GM23338 (cell line): ENCODE data around the gene PCSK5. TPM values are rescaled to one million over a fixed set of nuclear protein-coding genes. Genes with fewer than 3 reads are reported as not detected.

ENCODE experiments used
- ATAC-seq: fragments of 200-7000 bp; cut with Tn5 transposase; 3 replicates; pipeline ENCODE4 v1.9.1; 2020
- DNase-seq: peaks from one replicate; pipeline ENCODE4 v3.0.0-alpha.2; 2015; ENCODE audit warnings: low spot score
- H2AFZ ChIP-seq: fragments of 200-600 bp; sonication (generic); 2 replicates; pipeline ENCODE4 v1.8.0; 2016; ENCODE audit warnings: antibody characterized with exemption, mild to moderate bottlenecking, moderate library complexity
- H3F3A ChIP-seq: fragments of 200-600 bp; sonication (generic); replicated peaks from 2 replicates; pipeline ENCODE4 v1.8.0; 2017; ENCODE audit warnings: antibody characterized with exemption, mixed run types, low read depth
- H3K27ac ChIP-seq: fragments of 200-600 bp; sonication (generic); 2 replicates; pipeline ENCODE4 v1.6.1; 2016; ENCODE audit warnings: low read depth
- H3K27me3 ChIP-seq: fragments of 200-600 bp; sonication (generic); 2 replicates; pipeline ENCODE4 v1.8.0; 2016; ENCODE audit warnings: mild to moderate bottlenecking, mixed run types, moderate library complexity; ENCODE audit not compliant: insufficient read depth
- H3K36me3 ChIP-seq: fragments of 200-600 bp; sonication (generic); 2 replicates; pipeline ENCODE4 v1.8.0; 2016; ENCODE audit warnings: mild to moderate bottlenecking; ENCODE audit not compliant: insufficient read depth
- H3K4me1 ChIP-seq: fragments of 200-600 bp; sonication (generic); 2 replicates; pipeline ENCODE4 v1.8.0; 2016; ENCODE audit warnings: mild to moderate bottlenecking, moderate library complexity; ENCODE audit not compliant: insufficient read depth
- H3K4me2 ChIP-seq: fragments of 200-600 bp; sonication (generic); 2 replicates; pipeline ENCODE4 v1.7.1; 2017; ENCODE audit warnings: mixed run types
- H3K4me3 ChIP-seq: fragments of 200-600 bp; sonication (generic); 2 replicates; pipeline ENCODE4 v1.6.1; 2016; ENCODE audit warnings: mixed run types
- H3K79me2 ChIP-seq: fragments of 200-600 bp; sonication (generic); replicated peaks from 2 replicates; pipeline ENCODE4 v1.8.0; 2017; ENCODE audit warnings: mild to moderate bottlenecking; ENCODE audit not compliant: insufficient read depth
- H3K9me2 ChIP-seq: fragments of 200-600 bp; sonication (generic); 2 replicates; pipeline ENCODE4 v1.8.0; 2017; ENCODE audit not compliant: insufficient read depth
- H4K20me1 ChIP-seq: fragments of 200-600 bp; sonication (generic); replicated peaks from 2 replicates; pipeline ENCODE4 v1.8.0; 2017; ENCODE audit warnings: mild to moderate bottlenecking; ENCODE audit not compliant: insufficient read depth
- H3K27ac Mint-ChIP-seq: 2 replicates; pipeline ENCODE4 v1.8.0; 2020; ENCODE audit warnings: inconsistent platforms, mild to moderate bottlenecking, moderate library complexity, mixed read lengths
- H3K27me3 Mint-ChIP-seq: 3 replicates; pipeline ENCODE4 v1.8.0; 2022; ENCODE audit warnings: low read depth, mild to moderate bottlenecking, moderate library complexity, mixed read lengths, inconsistent platforms; ENCODE audit not compliant: insufficient read depth, poor library complexity
- H3K36me3 Mint-ChIP-seq: 3 replicates; pipeline ENCODE4 v1.8.0; 2021; ENCODE audit warnings: low read depth, mild to moderate bottlenecking, inconsistent platforms, moderate library complexity, mixed read lengths
- H3K4me1 Mint-ChIP-seq: 3 replicates; pipeline ENCODE4 v1.8.0; 2020; ENCODE audit warnings: mild to moderate bottlenecking, inconsistent platforms, mixed read lengths
- H3K4me3 Mint-ChIP-seq: 3 replicates; pipeline ENCODE4 v1.8.0; 2021; ENCODE audit warnings: moderate library complexity, mild to moderate bottlenecking, inconsistent platforms, mixed read lengths
- H3K9me3 Mint-ChIP-seq: 3 replicates; pipeline ENCODE4 v1.8.0; 2020; ENCODE audit warnings: moderate library complexity, mild to moderate bottlenecking, inconsistent platforms, mixed read lengths
- EZH2 ChIP-seq: fragments of 200-600 bp; sonication (generic); IDR thresholded peaks from one replicate; pipeline ENCODE4 v1.8.0; 2017; ENCODE audit warnings: antibody characterized with exemption, mild to moderate bottlenecking, low read depth; ENCODE audit not compliant: unreplicated experiment
- JUNB ChIP-seq: IDR thresholded peaks from one replicate; pipeline ENCODE4 v1.6.1; 2016; ENCODE audit warnings: antibody characterized with exemption; ENCODE audit not compliant: unreplicated experiment
- polyA plus RNA-seq: library from polyadenylated mRNA; unstranded; fragments of >200 nt; fragmentation: Nextera tagmentation; extraction: Ambion mirVana; gene quantifications from 2 replicates; pipeline ENCODE4 v1.2.1, GENCODE V29; 2016
- total RNA-seq: library from RNA; depleted of rRNA; stranded (reverse); fragments of >200 nt; shearing (Covaris generic); gene quantifications from 2 replicates; pipeline ENCODE4 v1.2.3, GENCODE V29; 2014
- TF ChIP-seq, protein P1 (sequence below): fragments of 250-450 bp; sonication (Bioruptor Pico); IDR thresholded peaks from 2 replicates; pipeline ENCODE4 v1.5.0; 2020; ENCODE audit warnings: mild to moderate bottlenecking, moderate library complexity
- TF ChIP-seq, protein P2 (sequence below), 2 experiments: fragments of 200-600 bp in 1 of 2; sonication (generic) in 1 of 2; conservative IDR thresholded peaks; 2 replicates each; pipeline versions ENCODE4 v1.5.1 to v1.6.1; 2016 to 2017; ENCODE audit warnings: antibody characterized with exemption in 2 of 2, low read depth in 2 of 2, mild to moderate bottlenecking in 2 of 2, moderate library complexity in 1 of 2
- TF ChIP-seq, protein P3 (sequence below): IDR thresholded peaks from 2 replicates; pipeline ENCODE4 v1.6.1; 2016; ENCODE audit warnings: antibody characterized with exemption

The PCSK5 gene
- total and polyA plus RNA-seq, 2 experiments from 2014 or later: 12.3 to 34.8 TPM

DNA sequence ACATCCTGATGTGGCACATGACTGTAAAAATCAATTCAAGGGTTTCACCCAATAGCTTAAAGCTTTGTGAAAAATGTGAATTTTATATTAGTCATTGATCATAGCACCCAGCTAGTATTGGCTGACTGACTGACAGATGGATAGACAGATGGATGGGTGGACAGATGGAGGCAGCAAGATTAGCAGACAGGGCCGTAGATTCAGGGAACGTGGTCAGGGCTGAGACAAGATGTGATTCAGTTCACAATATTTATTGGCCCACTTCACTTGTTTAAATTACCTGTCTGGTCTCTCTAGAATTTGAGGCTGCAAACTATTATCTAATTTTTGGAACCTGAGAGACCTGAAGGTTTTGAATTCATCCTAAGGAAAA lies 12.0 kb upstream of the PCSK5 start (continued):
- TF ChIP-seq, protein P1, sequence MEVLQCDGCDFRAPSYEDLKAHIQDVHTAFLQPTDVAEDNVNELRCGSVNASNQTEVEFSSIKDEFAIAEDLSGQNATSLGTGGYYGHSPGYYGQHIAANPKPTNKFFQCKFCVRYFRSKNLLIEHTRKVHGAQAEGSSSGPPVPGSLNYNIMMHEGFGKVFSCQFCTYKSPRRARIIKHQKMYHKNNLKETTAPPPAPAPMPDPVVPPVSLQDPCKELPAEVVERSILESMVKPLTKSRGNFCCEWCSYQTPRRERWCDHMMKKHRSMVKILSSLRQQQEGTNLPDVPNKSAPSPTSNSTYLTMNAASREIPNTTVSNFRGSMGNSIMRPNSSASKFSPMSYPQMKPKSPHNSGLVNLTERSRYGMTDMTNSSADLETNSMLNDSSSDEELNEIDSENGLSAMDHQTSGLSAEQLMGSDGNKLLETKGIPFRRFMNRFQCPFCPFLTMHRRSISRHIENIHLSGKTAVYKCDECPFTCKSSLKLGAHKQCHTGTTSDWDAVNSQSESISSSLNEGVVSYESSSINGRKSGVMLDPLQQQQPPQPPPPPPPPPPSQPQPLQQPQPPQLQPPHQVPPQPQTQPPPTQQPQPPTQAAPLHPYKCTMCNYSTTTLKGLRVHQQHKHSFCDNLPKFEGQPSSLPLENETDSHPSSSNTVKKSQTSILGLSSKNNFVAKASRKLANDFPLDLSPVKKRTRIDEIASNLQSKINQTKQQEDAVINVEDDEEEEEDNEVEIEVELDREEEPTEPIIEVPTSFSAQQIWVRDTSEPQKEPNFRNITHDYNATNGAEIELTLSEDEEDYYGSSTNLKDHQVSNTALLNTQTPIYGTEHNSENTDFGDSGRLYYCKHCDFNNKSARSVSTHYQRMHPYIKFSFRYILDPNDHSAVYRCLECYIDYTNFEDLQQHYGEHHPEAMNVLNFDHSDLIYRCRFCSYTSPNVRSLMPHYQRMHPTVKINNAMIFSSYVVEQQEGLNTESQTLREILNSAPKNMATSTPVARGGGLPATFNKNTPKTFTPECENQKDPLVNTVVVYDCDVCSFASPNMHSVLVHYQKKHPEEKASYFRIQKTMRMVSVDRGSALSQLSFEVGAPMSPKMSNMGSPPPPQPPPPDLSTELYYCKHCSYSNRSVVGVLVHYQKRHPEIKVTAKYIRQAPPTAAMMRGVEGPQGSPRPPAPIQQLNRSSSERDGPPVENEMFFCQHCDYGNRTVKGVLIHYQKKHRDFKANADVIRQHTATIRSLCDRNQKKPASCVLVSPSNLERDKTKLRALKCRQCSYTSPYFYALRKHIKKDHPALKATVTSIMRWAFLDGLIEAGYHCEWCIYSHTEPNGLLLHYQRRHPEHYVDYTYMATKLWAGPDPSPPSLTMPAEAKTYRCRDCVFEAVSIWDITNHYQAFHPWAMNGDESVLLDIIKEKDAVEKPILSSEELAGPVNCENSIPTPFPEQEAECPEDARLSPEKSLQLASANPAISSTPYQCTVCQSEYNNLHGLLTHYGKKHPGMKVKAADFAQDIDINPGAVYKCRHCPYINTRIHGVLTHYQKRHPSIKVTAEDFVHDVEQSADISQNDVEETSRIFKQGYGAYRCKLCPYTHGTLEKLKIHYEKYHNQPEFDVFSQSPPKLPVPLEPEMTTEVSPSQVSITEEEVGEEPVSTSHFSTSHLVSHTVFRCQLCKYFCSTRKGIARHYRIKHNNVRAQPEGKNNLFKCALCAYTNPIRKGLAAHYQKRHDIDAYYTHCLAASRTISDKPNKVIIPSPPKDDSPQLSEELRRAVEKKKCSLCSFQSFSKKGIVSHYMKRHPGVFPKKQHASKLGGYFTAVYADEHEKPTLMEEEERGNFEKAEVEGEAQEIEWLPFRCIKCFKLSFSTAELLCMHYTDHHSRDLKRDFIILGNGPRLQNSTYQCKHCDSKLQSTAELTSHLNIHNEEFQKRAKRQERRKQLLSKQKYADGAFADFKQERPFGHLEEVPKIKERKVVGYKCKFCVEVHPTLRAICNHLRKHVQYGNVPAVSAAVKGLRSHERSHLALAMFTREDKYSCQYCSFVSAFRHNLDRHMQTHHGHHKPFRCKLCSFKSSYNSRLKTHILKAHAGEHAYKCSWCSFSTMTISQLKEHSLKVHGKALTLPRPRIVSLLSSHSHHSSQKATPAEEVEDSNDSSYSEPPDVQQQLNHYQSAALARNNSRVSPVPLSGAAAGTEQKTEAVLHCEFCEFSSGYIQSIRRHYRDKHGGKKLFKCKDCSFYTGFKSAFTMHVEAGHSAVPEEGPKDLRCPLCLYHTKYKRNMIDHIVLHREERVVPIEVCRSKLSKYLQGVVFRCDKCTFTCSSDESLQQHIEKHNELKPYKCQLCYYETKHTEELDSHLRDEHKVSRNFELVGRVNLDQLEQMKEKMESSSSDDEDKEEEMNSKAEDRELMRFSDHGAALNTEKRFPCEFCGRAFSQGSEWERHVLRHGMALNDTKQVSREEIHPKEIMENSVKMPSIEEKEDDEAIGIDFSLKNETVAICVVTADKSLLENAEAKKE (CRISPR knock-in tag): no peak
- TF ChIP-seq, protein P2, sequence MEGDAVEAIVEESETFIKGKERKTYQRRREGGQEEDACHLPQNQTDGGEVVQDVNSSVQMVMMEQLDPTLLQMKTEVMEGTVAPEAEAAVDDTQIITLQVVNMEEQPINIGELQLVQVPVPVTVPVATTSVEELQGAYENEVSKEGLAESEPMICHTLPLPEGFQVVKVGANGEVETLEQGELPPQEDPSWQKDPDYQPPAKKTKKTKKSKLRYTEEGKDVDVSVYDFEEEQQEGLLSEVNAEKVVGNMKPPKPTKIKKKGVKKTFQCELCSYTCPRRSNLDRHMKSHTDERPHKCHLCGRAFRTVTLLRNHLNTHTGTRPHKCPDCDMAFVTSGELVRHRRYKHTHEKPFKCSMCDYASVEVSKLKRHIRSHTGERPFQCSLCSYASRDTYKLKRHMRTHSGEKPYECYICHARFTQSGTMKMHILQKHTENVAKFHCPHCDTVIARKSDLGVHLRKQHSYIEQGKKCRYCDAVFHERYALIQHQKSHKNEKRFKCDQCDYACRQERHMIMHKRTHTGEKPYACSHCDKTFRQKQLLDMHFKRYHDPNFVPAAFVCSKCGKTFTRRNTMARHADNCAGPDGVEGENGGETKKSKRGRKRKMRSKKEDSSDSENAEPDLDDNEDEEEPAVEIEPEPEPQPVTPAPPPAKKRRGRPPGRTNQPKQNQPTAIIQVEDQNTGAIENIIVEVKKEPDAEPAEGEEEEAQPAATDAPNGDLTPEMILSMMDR (conservative IDR thresholded peaks at IDR 0.05; ENCODE audit: low read depth in 2 of 2): no peak
- TF ChIP-seq JUNB: no peak

DNA sequence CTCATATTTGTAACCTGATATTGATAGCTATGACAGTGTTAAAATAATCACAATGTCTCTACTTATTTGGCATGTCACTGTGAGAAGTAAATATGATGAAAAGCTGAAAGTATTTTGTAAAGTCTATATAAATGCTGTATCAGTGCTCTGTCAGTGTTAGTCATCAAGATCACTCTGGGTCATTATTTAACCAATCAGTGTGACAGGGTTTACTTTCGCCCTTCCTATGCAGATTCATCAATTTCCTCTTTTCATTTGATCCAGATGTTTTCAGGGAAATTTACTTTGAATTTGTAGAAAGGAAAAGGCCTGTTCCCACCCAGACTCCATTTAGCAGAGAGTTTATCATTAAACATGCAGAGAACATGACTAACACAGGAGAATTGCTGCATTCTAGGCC lies 9.9 kb upstream of the PCSK5 start:
- Histone ChIP-seq H3K4me3 (no peak overlapping the region), H3K79me2 (no peaks in the 10 kb centered on the region), H3F3A (no peaks in the 10 kb centered on the region), H4K20me1 (no peaks in the 10 kb centered on the region), H3K9me2 (no peaks in the 10 kb centered on the region), H3K4me1 (peaks cover 15% of the 10 kb centered on the region), H3K4me2 (no peak overlapping the region), H3K36me3 (no peaks in the 10 kb centered on the region), H2AFZ (no peak overlapping the region), H3K27me3 (no peaks in the 10 kb centered on the region), H3K27ac (peak overlapping the region; percentile 32; the same call in 1 of the 2 replicates)
- Mint-ChIP-seq H3K36me3 (no peaks in the 10 kb centered on the region), H3K9me3 (no peaks in the 10 kb centered on the region; the same call in 2 of the 3 replicates), H3K4me1 (peaks cover 18% of the 10 kb centered on the region), H3K4me3 (no peak overlapping the region), H3K27ac (no peak overlapping the region), H3K27me3 (peaks cover 4% of the 10 kb centered on the region)
- DNase-seq: no peak
- ATAC-seq: no peak
- TF ChIP-seq, protein P3, sequence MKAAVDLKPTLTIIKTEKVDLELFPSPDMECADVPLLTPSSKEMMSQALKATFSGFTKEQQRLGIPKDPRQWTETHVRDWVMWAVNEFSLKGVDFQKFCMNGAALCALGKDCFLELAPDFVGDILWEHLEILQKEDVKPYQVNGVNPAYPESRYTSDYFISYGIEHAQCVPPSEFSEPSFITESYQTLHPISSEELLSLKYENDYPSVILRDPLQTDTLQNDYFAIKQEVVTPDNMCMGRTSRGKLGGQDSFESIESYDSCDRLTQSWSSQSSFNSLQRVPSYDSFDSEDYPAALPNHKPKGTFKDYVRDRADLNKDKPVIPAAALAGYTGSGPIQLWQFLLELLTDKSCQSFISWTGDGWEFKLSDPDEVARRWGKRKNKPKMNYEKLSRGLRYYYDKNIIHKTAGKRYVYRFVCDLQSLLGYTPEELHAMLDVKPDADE: no peak
- no peak for TF ChIP-seq EZH2
- TF ChIP-seq, protein P2 (conservative IDR thresholded peaks at IDR 0.05; ENCODE audit: low read depth in 2 of 2): no peak
